Hepatocyte (in vitro differentiated cells): ENCODE measurements around the gene IGLL5. TPM values are rescaled to one million over a fixed set of nuclear protein-coding genes. Genes with fewer than 3 reads are reported as not detected.

ENCODE experiments used
- DNase-seq: peaks from one replicate; pipeline ENCODE4 v3.0.0-alpha.2; 2016; ENCODE audit warnings: low spot score
- H2AFZ ChIP-seq: fragments of 200-600 bp; sonication (generic); 2 replicates; pipeline ENCODE4 v1.6.0; 2016; ENCODE audit warnings: antibody characterized with exemption, mild to moderate bottlenecking
- H3K27ac ChIP-seq: fragments of 200-600 bp; sonication (generic); 2 replicates; pipeline ENCODE4 v1.5.1; 2016; ENCODE audit warnings: mild to moderate bottlenecking
- H3K27me3 ChIP-seq: fragments of 200-600 bp; sonication (generic); 2 replicates; pipeline ENCODE4 v1.6.1; 2016
- H3K36me3 ChIP-seq: fragments of 200-600 bp; sonication (generic); replicated peaks from 2 replicates; pipeline ENCODE4 v1.5.1; 2016; ENCODE audit warnings: low read depth; ENCODE audit not compliant: insufficient read depth
- H3K4me1 ChIP-seq: fragments of 200-600 bp; sonication (generic); 2 replicates; pipeline ENCODE4 v1.5.1; 2016; ENCODE audit warnings: mild to moderate bottlenecking, moderate library complexity; ENCODE audit not compliant: insufficient read depth
- H3K4me2 ChIP-seq: fragments of 200-600 bp; sonication (generic); 2 replicates; pipeline ENCODE4 v1.6.0; 2016
- H3K4me3 ChIP-seq: fragments of 200-600 bp; sonication (generic); 2 replicates; pipeline ENCODE4 v1.5.1; 2016; ENCODE audit warnings: mild to moderate bottlenecking
- H3K79me2 ChIP-seq: fragments of 200-600 bp; sonication (generic); 2 replicates; pipeline ENCODE4 v1.6.0; 2017; ENCODE audit warnings: mild to moderate bottlenecking
- H3K9me2 ChIP-seq: fragments of 200-600 bp; sonication (generic); replicated peaks from 2 replicates; pipeline ENCODE4 v1.6.0; 2017; ENCODE audit warnings: mild to moderate bottlenecking; ENCODE audit not compliant: insufficient read depth
- H3K9me3 ChIP-seq: fragments of 200-600 bp; sonication (generic); 2 replicates; pipeline ENCODE4 v1.5.1; 2016; ENCODE audit warnings: low read depth, mild to moderate bottlenecking
- H4K20me1 ChIP-seq: fragments of 200-600 bp; sonication (generic); 2 replicates; pipeline ENCODE4 v1.6.0; 2016; ENCODE audit warnings: mild to moderate bottlenecking; ENCODE audit not compliant: insufficient read depth, poor library complexity, severe bottlenecking
- CTCF ChIP-seq: fragments of 200-600 bp; sonication (generic); IDR thresholded peaks from 2 replicates; pipeline ENCODE4 v1.5.1; 2016; ENCODE audit warnings: antibody characterized with exemption, mild to moderate bottlenecking; ENCODE audit not compliant: poor library complexity
- EZH2 ChIP-seq: fragments of 200-600 bp; sonication (generic); IDR thresholded peaks from 2 replicates; pipeline ENCODE4 v1.6.1; 2016; ENCODE audit warnings: antibody characterized with exemption, mild to moderate bottlenecking, borderline replicate concordance
- EZH2phosphoT487 ChIP-seq: fragments of 200-600 bp; sonication (generic); IDR thresholded peaks from one replicate; pipeline ENCODE4 v1.6.1; 2018; ENCODE audit warnings: antibody characterized with exemption, mild to moderate bottlenecking, low read depth, moderate library complexity; ENCODE audit not compliant: unreplicated experiment, severe bottlenecking
- WGBS: methylation state at CpG from one replicate; pipeline ENCODE4 v1.1.6; 2016; ENCODE audit warnings: low lambda C conversion rate; ENCODE audit errors: missing lambda C conversion rate; 5-methylcytosine and 5-hydroxymethylcytosine counted together
- polyA plus RNA-seq: library from polyadenylated mRNA; unstranded; fragments of >200 nt; fragmentation: Nextera tagmentation; extraction: Ambion mirVana; gene quantifications from 2 replicates; pipeline ENCODE4 v1.2.1, GENCODE V29; 2016
- total RNA-seq: library from RNA; depleted of rRNA; stranded (reverse); fragments of >200 nt; gene quantifications from 2 replicates; pipeline ENCODE4 v1.2.3, GENCODE V29; 2014

The IGLL5 gene
- total and polyA plus RNA-seq, 2 experiments from 2014 or later: not detected

GRCh38 chr22:22879675-22880155 is 7.9 kb upstream of the IGLL5 start:
- no peaks in the 10 kb centered on the region for H4K20me1 ChIP-seq
- H3K4me1 ChIP-seq: no peaks in the 10 kb centered on the region
- H3K27ac ChIP-seq: no peak overlapping the region
- no peaks in the 10 kb centered on the region for H3K27me3 ChIP-seq
- H3K4me2 ChIP-seq: no peak overlapping the region
- TF ChIP-seq EZH2 (no peak), CTCF (no peak), EZH2phosphoT487 (no peak)
- DNase-seq: no peak
- WGBS: 64% methylated on average over 5 of the region's 5 CpGs
- H3K9me3 ChIP-seq: peaks cover 3% of the 10 kb centered on the region
- no peaks in the 10 kb centered on the region for H3K36me3 ChIP-seq
- H3K4me3 ChIP-seq: no peak overlapping the region
- H2AFZ ChIP-seq: no peak overlapping the region
- H3K9me2 ChIP-seq: no peaks in the 10 kb centered on the region
- no peaks in the 10 kb centered on the region for H3K79me2 ChIP-seq

GRCh38 chr22:22880645-22881044 is 7.0 kb upstream of the IGLL5 start:
- Histone ChIP-seq H3K36me3 (no peaks in the 10 kb centered on the region), H3K4me1 (no peaks in the 10 kb centered on the region), H3K4me3 (no peak overlapping the region), H3K27ac (no peak overlapping the region), H3K9me2 (no peaks in the 10 kb centered on the region), H3K79me2 (no peaks in the 10 kb centered on the region), H4K20me1 (no peaks in the 10 kb centered on the region), H3K9me3 (no peaks in the 10 kb centered on the region), H3K4me2 (no peak overlapping the region), H3K27me3 (no peaks in the 10 kb centered on the region), H2AFZ (no peak overlapping the region)
- DNase-seq: no peak
- WGBS: 78% methylated on average over 9 of the region's 9 CpGs
- no peak for TF ChIP-seq EZH2phosphoT487
- TF ChIP-seq CTCF: no peak
- no peak for TF ChIP-seq EZH2

- H4K20me1 ChIP-seq: no peaks in the 10 kb centered on the region
- no peaks in the 10 kb centered on the region for H3K9me3 ChIP-seq
- 65% methylated on average over 10 of the region's 10 CpGs for WGBS
- no peak overlapping the region for H3K27ac ChIP-seq
- no peaks in the 10 kb centered on the region for H3K27me3 ChIP-seq
- H3K9me2 ChIP-seq: no peaks in the 10 kb centered on the region
- DNase-seq: no peak
- H2AFZ ChIP-seq: no peak overlapping the region
- no peak overlapping the region for H3K4me2 ChIP-seq
- H3K79me2 ChIP-seq: no peaks in the 10 kb centered on the region
- no peak for TF ChIP-seq EZH2phosphoT487
- no peak for TF ChIP-seq EZH2
- no peak for TF ChIP-seq CTCF
- no peaks in the 10 kb centered on the region for H3K4me1 ChIP-seq
- H3K4me3 ChIP-seq: no peak overlapping the region
- no peaks in the 10 kb centered on the region for H3K36me3 ChIP-seq
Observed at GRCh38 chr22:22881116-22882000, 6.3 kb upstream of the IGLL5 start.
